Stimulated activated CD4-positive, alpha-beta T cell treated with anti-CD3 and anti-CD28 coated beads, Interleukin-2, amount 100 ng/mL, for 24 hours (primary cell): ENCODE measurements around the gene MKRN2.
"Not testable (repeated sequence)": the region's sequence is repeated elsewhere in the genome, so short reads cannot be mapped to it uniquely, and the experiment has no call there.

Source experiments
- DNase-seq, 2 donors: peaks; one replicate each; pipeline ENCODE4 v3.0.0-alpha.2; 2020

Gene MKRN2

DNA sequence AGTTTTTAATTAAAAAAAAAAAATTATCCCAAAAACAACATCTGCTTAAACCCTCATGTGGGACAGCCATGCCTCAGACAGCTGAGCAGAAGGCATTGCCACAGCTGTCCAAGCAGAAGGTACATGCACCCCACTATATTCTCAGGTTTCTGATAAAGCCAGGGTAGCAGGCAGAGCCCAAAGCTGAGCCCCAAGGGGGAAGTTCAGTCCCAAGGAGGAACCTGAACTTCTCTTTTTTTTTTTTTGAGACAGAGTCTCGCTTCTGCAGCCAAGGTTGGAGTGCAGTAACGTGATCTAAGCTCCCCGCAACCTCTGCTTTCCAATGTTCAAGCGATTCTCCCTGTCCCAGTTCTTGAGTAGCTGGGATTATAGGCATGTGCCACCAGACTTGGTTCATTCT is 33.2 kb downstream of the MKRN2 start:
- DNase-seq, result no peak

DNA sequence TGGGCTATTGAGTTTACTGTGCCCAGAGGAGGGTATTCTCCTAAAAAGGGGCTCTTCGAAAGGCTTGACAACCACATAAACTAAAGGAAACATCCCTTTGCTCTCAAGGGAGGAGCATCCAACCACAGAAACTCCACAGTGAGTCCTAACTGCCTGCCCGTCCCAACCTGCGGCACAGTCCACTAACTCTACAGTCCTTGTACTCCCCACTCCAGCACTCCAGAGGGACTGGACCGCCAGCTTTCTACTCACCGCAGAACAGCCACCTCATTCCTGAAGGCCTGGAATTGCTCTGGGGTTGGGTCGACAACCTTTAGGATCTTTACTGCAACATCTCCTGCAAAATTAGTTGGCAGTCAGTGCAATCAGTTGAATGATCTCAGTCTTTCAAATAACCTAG is 34.6 kb downstream of the MKRN2 start:
- no peak for DNase-seq

DNA sequence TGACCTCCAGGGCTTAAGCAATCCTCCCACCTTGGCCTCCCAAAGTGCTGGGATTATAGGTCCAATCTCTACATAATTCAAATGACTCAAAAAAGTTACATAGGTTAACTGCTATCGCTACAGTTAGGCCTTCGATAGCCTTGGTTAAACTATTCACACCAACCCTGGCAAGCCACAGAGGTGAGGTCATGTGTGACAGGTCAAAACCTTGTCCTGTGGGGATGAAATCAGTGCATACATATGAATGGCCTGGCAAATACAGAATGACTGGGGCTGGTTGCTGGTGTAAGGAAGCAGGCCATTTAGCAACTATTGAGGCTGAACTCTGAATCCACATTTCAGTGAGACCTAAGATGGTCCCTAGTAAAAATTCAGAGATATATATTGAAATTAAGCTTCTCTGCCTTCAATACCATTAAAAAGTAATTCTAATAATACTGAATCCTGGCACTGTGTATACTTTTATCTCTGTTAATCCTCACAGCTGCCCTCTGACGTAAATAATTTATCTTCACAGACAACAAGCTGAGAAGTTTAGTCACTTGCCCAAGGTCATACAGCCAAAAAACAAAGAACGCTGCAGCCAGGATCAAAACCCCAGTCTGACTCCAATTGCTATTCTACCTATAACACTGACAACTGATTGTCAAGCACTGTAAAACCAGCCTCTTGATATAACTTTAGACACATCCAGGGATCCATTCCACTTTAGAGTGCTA is 35.3 kb downstream of the MKRN2 start:
- DNase-seq, result no peak

DNA sequence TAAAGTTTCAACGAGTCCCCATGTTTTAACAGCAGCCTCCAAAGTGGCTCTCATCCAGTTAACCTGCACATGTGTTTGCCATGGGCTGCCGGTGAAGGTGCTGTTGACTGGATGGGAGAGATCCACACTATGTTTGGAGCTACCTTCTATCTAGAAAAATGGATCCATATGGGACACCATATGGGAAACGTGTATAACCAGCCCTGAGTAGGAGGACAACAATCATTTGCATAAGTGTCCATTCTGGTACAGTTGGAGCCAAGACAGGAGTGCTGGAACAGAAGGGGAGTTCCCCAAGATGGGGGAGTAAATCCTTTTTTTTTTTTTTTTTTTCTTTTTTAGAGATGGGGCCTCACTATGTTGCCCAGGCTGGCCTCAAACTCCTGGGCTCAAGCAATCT is 36.6 kb downstream of the MKRN2 start:
- DNase-seq, result no peak

DNA sequence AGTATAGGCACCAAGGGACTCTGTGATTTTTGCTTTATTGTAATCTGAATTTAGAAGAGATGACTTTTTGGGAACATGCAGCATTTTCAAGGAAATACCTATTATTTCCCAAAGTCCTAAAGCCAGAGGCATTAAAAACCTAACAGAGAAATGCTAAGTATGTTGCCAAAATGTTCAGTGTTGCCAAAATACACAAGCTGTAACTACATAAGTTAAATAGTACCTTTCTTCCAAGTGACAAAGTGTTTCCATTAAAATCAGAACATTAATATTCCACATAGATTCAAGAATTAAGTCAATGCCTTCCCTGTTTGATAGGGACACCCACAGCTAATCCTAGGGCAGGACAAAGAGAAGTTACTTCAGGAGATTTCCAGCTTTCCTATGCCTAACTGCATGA is 42.0 kb downstream of the MKRN2 start:
- no peak for DNase-seq

DNA sequence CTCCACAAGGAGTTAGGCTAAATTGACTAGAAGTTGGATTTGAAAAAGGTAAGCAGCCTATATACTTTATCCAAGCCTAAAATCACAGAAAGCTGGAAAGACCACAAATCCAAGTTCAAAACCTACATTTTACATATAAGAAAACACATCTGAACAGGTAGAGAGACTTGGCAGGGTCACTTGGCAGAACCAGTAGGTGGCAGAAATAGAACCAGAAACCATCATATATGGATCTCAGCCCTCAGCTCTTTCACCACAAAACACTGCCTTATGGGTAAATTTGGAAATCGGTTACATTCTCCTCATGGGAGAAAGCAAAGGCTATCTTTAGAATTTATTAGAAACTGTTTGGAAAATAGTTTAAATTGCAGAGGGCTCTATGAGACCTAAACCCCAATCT is 44.2 kb downstream of the MKRN2 start:
- DNase-seq, result no peak

DNA sequence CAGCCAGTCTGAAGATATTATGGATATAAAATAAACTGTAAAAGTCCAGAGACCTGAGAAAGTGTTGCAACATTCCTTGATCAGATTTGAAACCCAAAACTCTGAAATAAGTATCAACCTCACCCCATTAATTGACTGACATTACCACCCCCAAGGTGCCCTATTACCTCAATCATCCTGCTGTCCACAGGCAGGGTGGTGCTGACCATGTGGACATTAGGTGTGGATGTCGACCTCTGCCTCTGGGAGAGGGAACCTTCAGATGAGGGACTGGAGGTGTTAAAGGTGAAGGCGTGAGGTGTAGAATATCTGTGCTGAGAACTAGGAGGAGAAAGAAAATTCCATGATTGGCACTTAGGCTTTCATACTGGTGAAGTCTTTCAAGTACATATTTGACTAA is 47.1 kb downstream of the MKRN2 start:
- DNase-seq, result no peak

DNA sequence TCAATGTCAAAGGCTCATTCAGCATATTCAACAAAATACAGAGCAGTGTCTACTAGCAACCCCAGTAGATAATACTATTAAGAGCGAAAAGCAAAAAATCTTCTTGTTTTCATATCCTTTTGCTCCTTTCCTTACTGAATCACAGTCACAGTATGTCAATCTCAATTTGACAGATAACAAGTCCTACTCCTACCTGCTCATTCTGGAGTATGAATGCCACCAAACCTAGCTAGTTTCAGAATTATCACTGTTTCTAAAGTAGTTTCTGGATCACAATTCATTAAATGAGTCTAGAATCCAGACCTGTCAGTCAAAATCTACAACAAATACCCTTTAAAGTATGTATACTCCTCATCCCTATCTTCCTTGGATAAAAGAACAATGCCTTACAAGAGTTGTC is 51.5 kb downstream of the MKRN2 start:
- no peak for DNase-seq

DNA sequence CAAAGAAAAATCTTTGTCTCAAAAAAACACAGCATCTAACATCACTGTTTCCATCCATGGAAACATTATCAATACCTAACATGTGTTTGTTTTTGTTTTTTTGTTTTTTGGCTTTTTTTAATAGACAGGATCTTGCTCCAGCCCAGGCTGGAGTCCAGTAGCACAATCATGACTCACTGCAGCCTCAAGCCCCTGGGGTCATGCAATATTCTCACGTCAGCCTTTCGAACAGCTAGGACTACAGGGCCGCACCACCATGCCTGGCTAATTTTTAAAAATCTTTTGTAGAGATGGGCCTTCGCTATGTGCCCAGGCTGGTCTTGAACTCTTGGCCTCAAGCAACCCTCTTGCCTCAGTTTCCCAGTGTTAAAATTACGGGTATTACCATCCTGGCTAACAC is 54.2 kb downstream of the MKRN2 start:
- DNase-seq, result no peak

DNA sequence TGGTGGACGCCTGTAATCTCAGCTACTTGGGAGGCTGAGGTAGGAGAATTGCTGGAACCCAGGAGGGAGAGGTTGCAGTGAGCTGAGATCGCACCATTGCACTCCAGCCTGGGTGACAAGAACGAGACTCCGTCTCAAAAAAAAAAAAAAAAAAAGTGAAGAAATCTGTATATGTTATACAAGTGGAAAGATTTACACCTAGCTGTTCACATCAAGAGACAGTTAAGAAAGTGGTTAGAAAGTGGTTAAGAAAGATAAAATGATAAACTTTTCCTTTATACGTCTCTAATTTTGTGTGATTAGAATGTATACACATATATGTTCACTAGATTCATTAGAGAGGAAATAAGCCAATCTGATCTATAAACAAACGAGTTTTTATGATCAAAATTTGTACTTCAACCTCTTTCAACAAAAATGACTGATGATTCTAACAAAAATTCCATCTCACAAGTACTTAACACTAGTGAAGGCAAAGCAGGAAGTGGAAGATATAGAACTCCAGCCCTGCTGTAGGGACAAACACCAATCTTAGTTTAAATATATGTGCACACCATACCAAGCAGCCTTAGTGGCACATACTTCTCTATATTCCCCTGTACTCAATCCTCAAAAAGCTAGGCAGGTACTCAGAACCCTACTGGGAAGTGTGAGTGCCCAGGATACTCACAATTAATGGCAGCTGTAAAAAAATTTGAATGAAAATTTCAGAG is 55.8 kb downstream of the MKRN2 start:
- DNase-seq, result no peak

DNA sequence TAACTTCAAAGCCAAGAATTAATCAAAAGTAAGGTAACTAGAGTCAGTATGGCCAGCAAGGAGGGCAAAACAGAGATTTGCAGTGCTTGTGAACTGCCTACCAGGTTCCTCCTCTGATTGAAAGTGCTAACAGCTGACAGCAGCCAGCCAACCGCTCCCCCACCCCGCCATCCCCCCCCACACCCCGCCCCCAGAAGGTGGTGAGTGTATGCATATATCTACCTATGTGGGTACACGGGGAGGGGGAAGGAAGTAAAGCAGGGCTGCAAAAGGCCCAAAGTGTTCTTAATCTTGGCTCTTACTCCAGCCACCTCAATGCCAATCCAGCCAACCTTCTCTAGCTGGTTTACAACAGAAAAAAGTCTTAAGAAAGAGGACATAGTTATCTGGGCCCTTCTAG is 56.4 kb downstream of the MKRN2 start:
- no peak for DNase-seq

DNA sequence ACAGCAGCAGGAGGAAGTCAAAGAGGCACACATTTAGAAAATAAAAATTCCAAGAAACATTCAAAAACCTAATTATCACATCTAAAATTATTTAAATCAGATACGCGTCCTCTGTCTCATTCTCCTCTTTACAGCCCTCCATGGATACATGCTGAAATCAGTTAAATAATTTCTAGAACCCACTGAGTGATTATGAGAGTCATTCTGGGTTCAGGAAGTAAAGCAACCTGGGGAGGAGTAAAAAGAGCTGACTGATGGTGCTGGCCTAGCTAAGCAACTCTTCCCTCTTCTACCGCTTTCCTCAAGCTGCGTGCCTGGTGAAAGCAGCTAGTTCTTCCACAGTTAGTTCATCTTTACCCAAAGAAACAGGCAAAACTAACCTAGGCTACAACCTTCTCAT is 58.4 kb downstream of the MKRN2 start:
- DNase-seq, result no peak

DNA sequence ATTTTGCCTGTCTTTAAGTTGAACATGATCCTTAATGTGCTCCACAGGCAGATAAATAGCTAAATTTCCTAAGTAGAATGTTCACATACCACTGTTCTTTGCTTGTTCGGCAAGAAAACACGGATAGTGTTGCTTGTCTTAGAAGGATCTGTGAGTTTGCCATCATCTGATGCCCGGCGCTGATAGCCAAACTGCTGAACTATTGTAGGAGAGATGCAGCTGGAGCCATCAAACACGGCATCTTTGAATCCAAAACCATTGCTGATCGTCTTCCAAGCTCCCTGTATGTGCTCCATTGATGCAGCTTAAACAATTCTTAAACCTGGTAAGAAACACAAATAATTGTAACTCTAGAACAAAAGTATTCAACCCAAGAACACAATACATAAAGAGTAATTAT is 61.5 kb downstream of the MKRN2 start:
- DNase-seq, result no peak

DNA sequence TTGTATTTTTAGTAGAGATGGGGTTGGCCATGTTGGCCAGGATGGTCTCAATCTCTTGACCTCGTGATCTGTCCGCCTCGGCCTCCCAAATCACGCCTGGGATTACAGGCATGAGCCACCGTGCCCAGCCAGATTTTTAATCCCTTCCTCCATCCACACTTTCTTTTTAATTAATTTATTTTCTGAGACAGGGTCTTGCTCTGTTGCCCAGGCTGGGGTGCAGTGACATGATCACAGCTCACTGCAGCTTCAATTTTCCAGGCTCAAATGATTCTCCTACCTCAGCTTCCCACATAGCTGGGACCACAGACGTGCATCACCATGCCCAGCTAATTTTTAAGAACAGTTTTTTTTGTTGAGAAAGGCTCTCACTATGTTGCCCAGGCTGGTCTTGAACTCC is 63.4 kb downstream of the MKRN2 start:
- DNase-seq, result no peak

DNA sequence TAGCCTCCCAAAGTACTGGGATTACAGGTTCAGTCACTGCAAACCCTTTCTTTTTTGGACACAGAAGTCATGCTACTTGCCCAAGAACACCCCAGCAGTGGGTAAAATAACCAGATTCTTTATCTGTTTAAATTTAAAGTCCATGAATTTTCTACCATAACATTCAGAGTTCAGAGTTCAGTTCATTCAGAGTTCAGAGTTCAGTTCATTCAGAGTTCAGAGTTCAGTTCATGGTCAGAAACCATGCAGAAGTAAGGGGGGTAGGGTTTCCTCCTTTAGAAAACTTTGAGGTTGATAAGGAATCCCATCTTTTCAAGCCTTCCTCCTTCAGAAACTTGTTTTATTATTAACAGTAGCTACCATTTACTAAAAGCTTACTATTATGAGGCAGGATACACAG is 63.8 kb downstream of the MKRN2 start:
- no peak for DNase-seq

DNA sequence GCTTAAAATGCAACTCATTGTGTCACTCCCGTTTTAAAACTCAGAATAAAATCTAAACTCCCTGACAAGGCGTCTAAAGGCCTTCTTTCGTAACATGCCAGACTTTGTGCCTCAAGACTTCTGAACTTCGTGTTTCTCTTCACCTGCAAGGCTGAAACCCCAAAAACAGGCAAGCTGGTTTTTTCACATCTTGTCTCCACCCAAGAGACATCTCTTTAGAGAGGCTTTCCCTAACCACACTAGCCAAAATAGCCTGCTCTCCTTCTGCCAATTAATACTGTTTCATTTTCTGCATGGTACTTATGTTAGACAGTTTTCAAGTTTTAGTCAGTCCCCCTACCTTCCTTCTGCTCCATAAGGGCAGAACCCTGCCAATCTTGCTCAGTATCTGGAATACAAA is 65.4 kb downstream of the MKRN2 start:
- DNase-seq, result no peak

DNA sequence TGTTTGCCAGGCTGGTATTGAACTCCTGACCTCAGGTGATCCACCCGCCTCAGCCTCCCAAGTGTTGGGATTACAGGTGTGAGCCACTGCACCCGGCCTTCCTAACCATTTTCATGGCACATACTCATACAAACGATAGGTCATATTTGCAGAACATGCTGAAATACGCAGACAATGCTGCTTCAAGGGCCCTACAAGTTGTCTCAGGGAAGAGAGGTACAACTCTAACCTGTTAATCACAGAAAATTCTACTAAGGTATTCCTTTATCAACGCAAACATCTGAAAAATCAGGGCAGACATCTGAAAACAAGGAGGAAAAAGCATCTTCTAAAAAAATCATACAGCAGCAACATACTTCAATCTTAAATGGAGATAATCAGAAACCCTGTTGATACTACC is 67.2 kb downstream of the MKRN2 start:
- no peak for DNase-seq

DNA sequence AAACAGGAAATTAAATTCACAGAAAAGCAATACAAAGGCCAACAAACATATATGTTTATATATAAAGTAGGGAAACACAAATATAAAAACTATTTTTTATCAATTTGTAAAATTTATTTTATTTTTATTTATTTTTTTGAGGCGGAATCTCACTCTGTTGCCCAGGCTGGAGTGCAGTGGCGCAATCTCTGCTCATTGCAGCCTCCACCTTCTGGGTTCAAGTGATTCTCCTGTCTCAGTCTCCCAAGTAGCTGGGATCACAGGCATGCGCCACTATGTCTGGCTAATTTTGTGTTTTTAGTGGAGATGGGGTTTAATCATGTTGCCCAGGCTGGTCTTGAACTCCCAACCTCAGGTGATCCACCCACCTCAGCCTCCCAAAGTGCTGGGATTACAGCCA is 68.1 kb downstream of the MKRN2 start:
- DNase-seq, result not testable (repeated sequence)

DNA sequence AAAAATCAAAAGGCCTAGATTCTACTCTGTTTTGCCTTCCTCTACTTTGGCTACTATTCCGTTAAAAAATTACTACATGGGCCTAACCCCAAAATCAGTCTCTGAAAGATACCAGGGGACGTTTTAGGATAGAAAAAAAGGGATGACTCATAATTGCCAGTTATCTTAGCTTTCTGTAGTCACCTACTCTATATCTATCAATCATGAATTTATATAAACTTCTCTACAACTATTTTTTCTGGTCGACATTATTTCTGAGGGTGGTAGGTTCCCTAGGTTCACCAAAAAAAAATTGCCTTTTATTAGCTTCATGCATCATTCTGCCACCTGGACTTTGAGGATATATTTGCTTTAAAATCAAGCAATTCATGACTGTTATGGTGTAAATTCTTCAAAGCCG is 70.5 kb downstream of the MKRN2 start:
- no peak for DNase-seq

DNA sequence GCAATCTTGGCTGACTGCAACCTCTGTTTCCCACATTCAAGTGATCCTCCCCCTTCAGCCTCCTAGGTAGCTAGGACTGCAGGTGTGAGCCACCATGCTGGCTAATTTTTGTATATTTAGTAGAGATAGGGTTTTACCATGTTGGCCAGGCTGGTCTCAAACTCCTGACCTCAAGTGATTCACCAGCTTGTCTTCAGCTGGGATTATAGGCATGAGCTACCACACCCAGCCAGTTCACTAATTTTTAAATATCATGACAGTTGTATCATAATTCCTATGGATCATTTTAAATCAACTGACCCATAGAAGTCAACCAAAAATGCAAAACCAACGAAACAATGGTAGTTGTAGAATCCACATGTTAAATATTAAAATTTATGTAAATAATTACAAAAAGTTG is 71.9 kb downstream of the MKRN2 start:
- no peak for DNase-seq

DNA sequence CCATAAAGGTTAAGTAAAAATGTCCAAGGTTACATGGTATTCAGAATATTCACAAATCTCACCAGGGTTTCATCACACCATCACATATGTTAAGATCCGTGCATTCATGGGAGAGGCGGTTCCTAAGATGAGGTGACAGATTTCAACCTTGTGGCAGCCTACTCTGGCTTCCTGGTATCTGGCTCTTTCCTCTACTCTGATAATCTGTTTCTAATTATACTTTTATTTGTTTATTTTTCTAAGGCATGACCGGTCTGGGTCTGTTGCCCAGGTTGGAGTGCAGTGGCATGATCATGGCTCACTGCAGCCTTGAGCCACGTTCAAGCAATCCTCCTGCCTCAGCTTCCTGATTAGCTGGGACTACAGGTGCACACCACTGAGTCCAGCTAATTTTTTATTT is 72.7 kb downstream of the MKRN2 start:
- no peak for DNase-seq

DNA sequence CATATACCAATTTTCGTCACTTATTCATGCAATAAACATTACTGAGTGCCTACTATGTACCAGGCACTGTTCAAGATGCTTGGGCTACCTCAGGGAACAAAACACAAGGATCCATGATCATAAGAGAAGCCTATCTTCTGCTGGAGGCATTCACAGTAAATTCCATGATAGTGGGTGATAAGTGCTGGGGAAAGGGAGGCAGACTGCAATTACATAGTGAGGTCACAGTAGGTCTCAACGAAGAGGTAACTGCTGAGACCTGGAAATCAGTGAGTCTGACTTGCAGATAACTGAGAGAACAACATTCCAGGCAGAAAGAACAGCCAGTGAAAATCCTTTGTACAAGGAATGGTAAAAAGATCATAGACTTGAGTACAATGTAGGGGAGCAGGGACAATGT is 73.4 kb downstream of the MKRN2 start:
- DNase-seq, result no peak

DNA sequence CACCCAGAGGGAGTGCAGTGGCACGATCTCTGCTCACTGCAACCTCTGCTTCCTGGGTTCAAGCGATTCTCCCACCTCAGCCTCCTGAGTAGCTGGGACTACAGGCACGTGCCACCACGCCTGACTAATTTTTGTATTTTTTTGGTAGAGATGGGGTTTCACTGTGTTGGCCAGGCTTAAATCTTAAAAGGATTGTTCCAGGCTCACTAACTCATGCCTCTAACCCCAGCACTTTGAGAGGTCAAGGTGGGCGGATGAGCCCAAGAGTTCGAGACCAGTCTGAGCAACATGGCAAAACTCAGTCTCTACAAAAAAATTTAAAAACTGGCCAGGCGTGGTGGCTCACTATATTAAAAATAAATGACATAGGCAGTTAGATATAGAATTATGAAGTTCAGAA is 74.0 kb downstream of the MKRN2 start:
- not testable (repeated sequence) for DNase-seq

DNA sequence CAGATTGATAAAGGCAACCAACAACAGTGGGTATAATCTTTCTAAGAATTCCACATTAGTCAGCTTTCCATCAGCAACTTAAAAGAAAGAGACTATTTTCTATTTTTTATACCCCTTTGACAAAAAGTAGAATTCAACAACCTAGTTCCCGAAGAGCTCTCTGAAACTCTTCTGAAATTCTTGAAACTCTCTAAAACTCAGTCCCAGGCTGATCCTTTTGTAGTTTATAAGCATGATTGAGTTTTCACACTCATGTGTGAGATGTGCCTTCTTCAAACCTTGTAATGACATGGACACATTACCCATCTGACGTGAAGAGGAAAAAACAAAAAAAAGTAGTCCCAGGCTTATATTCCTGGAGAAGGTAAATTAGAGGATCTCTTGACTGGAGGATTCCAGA is 75.6 kb downstream of the MKRN2 start:
- DNase-seq, result no peak

DNA sequence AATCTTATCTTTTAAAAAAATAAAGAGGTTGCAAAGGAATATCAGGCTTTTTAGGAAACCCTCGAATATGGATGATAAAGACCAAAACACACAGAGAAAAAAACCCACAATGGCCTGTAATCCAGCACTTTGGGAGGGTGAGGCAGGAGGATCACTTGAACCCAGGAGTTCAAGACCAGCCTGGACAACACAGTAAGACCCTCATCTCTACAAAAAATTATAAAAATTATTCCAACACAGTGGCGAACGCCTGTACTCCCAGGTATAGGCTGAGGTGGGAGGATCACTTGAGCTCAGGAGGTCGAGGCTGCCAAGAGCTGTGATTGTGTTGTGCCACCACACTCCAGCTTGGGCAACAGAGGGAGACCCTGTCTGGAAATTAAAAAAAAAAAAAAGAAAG is 76.2 kb downstream of the MKRN2 start:
- no peak for DNase-seq
